ENCODE data around the gene EXOC2.
A peak's percentile ranks its signal among the peaks of the same experiment; 100 is the strongest.

EXOC2 gene

GRCh38 chr6:447381-448165 is 245.4 kb downstream of the EXOC2 start:
- no peak for DNase-seq

- no peak for DNase-seq
Observed at GRCh38 chr6:446418-447366, 246.2 kb downstream of the EXOC2 start.

- no peak for DNase-seq
Observed at GRCh38 chr6:445571-446417, 247.1 kb downstream of the EXOC2 start.

GRCh38 chr6:444653-445275 is 248.2 kb downstream of the EXOC2 start:
- DNase-seq = no peak

- DNase-seq = no peak
Observed at GRCh38 chr6:443621-444159, 249.2 kb downstream of the EXOC2 start.

GRCh38 chr6:441126-441920 is 251.6 kb downstream of the EXOC2 start:
- DNase-seq = no peak

GRCh38 chr6:439641-440167 is 253.2 kb downstream of the EXOC2 start:
- no peak for DNase-seq

GRCh38 chr6:438634-439170 is 254.2 kb downstream of the EXOC2 start:
- DNase-seq = no peak

- DNase-seq = peak in 1 of 56 donors; percentile 8
Observed at GRCh38 chr6:437037-437392, 255.9 kb downstream of the EXOC2 start.

- DNase-seq = no peak
Observed at GRCh38 chr6:436308-437036, 256.5 kb downstream of the EXOC2 start.

- no peak for DNase-seq
Observed at GRCh38 chr6:435441-436307, 257.3 kb downstream of the EXOC2 start.
